Stimulated activated CD8-positive, alpha-beta memory T cell treated with anti-CD3 and anti-CD28 coated beads, Interleukin-12 subunit alpha, Interleukin-12 subunit beta, amount 100 ng/mL, for 24 hours (primary cell): ENCODE data around the gene CASQ1.

Source experiments
- DNase-seq: peaks from one replicate; pipeline ENCODE4 v3.0.0-alpha.2; 2020; ENCODE audit errors: extremely low read depth

CASQ1 gene

GRCh38 chr1:160205242-160206035 lies 15.1 kb downstream of the CASQ1 start, which contains the start of gene PEA15:
PEA15 (plus strand) TSS chr1:160205384; CDS start chr1:160211545, 6,161 bp downstream.
- peak; percentile 42 for DNase-seq

GRCh38 chr1:160206036-160206389 lies 15.6 kb downstream of the CASQ1 start:
- DNase-seq, result no peak

GRCh38 chr1:160206421-160207117 lies 16.2 kb downstream of the CASQ1 start:
- DNase-seq, result no peak

GRCh38 chr1:160207118-160207650 lies 16.8 kb downstream of the CASQ1 start:
- no peak for DNase-seq

GRCh38 chr1:160207771-160208556 lies 17.6 kb downstream of the CASQ1 start:
- no peak for DNase-seq

GRCh38 chr1:160208557-160209320 lies 18.4 kb downstream of the CASQ1 start:
- no peak for DNase-seq

GRCh38 chr1:160209321-160210046 lies 19.1 kb downstream of the CASQ1 start:
- no peak for DNase-seq

GRCh38 chr1:160210561-160210960 lies 20.2 kb downstream of the CASQ1 start:
- no peak for DNase-seq

GRCh38 chr1:160211046-160211790 lies 20.8 kb downstream of the CASQ1 start:
- no peak for DNase-seq

- DNase-seq, result no peak
These were observed 24.2 kb downstream of the CASQ1 start for GRCh38 chr1:160214481-160215140.

- DNase-seq, result no peak
These were observed 25.9 kb downstream of the CASQ1 start for GRCh38 chr1:160216301-160216700.

GRCh38 chr1:160217481-160218051 lies 27.2 kb downstream of the CASQ1 start:
- DNase-seq, result no peak

- no peak for DNase-seq
These were observed 28.9 kb downstream of the CASQ1 start for GRCh38 chr1:160219062-160219929.

GRCh38 chr1:160220301-160220700 lies 29.9 kb downstream of the CASQ1 start:
- no peak for DNase-seq

GRCh38 chr1:160221089-160221488 lies 30.7 kb downstream of the CASQ1 start:
- no peak for DNase-seq

- DNase-seq, result no peak
These were observed 32.2 kb downstream of the CASQ1 start for GRCh38 chr1:160222546-160222945.

- DNase-seq, result no peak
These were observed 34.2 kb downstream of the CASQ1 start for GRCh38 chr1:160224606-160225005.

GRCh38 chr1:160225345-160225744 lies 35.0 kb downstream of the CASQ1 start:
- no peak for DNase-seq
